Measurements from ENCODE around the gene IDUA. TPM values are rescaled to one million over a fixed set of nuclear protein-coding genes. Genes with fewer than 3 reads are reported as not detected.

The IDUA gene
- total and polyA plus RNA-seq, 10 of the 15 experiments (the other 5 are each of a cell fraction or from before 2014, with no cell fraction given), result 0.05 to 7.6 (median 1.4) TPM; not detected in 1

DNA sequence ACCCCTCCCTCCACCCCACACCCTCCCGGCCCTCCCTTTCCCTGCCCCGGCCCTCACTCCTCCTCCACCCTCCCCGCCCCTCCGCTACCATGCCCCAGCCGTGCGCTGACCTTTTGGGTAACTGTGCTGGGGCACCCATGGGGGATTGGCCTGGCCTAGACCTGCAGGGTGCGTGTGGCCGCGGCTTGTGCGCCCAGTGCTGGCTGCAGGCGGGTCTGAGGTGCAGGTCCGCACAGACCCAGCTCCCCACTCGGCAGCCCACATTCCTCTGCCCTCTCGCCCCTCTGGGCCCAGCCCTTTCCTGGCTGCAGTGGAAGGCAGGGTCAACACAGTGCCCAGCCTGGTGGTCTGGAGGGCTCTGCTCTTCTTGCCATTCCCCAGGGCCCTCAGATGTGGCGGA is 49.3 kb downstream of the IDUA start (continued):
- TF ChIP-seq, protein P1, sequence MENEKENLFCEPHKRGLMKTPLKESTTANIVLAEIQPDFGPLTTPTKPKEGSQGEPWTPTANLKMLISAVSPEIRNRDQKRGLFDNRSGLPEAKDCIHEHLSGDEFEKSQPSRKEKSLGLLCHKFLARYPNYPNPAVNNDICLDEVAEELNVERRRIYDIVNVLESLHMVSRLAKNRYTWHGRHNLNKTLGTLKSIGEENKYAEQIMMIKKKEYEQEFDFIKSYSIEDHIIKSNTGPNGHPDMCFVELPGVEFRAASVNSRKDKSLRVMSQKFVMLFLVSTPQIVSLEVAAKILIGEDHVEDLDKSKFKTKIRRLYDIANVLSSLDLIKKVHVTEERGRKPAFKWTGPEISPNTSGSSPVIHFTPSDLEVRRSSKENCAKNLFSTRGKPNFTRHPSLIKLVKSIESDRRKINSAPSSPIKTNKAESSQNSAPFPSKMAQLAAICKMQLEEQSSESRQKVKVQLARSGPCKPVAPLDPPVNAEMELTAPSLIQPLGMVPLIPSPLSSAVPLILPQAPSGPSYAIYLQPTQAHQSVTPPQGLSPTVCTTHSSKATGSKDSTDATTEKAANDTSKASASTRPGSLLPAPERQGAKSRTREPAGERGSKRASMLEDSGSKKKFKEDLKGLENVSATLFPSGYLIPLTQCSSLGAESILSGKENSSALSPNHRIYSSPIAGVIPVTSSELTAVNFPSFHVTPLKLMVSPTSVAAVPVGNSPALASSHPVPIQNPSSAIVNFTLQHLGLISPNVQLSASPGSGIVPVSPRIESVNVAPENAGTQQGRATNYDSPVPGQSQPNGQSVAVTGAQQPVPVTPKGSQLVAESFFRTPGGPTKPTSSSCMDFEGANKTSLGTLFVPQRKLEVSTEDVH (IDR thresholded peaks at IDR 0.05; ENCODE audit: low read depth, partially characterized antibody), result no peak
- no peak for TF ChIP-seq LARP7 (IDR thresholded peaks at IDR 0.05)
- no peak for TF ChIP-seq PAX5 (IDR thresholded peaks at IDR 0.05; ENCODE audit: borderline replicate concordance, low read depth, low read length)
- no peak for TF ChIP-seq NFYA (IDR thresholded peaks at IDR 0.05; ENCODE audit: borderline replicate concordance, low read depth, low read length)
- TF ChIP-seq, protein P2, sequence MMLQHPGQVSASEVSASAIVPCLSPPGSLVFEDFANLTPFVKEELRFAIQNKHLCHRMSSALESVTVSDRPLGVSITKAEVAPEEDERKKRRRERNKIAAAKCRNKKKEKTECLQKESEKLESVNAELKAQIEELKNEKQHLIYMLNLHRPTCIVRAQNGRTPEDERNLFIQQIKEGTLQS (IDR thresholded peaks at IDR 0.05; ENCODE audit: borderline replicate concordance, extremely low read depth, low read depth, low read length), result no peak
- TF ChIP-seq, protein P3, sequence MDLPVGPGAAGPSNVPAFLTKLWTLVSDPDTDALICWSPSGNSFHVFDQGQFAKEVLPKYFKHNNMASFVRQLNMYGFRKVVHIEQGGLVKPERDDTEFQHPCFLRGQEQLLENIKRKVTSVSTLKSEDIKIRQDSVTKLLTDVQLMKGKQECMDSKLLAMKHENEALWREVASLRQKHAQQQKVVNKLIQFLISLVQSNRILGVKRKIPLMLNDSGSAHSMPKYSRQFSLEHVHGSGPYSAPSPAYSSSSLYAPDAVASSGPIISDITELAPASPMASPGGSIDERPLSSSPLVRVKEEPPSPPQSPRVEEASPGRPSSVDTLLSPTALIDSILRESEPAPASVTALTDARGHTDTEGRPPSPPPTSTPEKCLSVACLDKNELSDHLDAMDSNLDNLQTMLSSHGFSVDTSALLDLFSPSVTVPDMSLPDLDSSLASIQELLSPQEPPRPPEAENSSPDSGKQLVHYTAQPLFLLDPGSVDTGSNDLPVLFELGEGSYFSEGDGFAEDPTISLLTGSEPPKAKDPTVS (IDR thresholded peaks at IDR 0.05; ENCODE audit: low read depth, low read length), result no peak

Measured in GM12878 (cell line).